Measurements from ENCODE around the gene PDE1A.

- TF ChIP-seq CTCF (IDR thresholded peaks at IDR 0.05; ENCODE audit: insufficient read depth, low read length) = no peak
- no peak for TF ChIP-seq REST (IDR thresholded peaks at IDR 0.05; ENCODE audit: insufficient replicate concordance, low read depth)
- no peak for TF ChIP-seq POLR2AphosphoS5 (IDR thresholded peaks at IDR 0.05; ENCODE audit: low read depth)
- no peak for TF ChIP-seq SPI1 (IDR thresholded peaks at IDR 0.05; ENCODE audit: borderline replicate concordance, low read depth)
- TF ChIP-seq GABPA (IDR thresholded peaks at IDR 0.05; ENCODE audit: low read depth) = no peak
Observed at GRCh38 chr2:182164686-182165085, 262.1 kb downstream of the PDE1A start.

Measured in HL-60 (cell line).